ENCODE data around the gene ARFGAP3.

DNA sequence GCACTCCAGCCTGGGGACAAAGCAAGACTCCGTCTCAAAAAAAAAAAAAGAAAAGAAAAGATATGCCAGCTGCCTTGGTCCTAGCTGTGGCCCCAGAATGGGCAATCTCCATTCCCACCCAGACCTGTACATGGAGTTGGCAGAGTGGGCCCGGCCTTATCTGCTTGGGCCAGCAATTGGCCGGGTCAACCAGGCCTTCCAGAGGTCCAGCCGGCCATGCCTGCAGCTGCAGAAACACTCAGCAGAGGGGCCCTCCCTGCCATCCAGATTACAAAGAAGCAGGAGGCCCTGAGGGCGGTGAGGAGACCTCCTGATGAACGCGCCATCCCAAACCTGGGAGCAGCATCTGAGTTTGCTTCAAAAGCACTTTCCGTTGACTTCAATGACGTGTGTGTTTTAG is 26.9 kb upstream of the ARFGAP3 start:
- no peak for TF ChIP-seq FOXJ3 (CRISPR knock-in tag; IDR thresholded peaks at IDR 0.05; ENCODE audit: borderline replicate concordance)
- TF ChIP-seq, protein P1, sequence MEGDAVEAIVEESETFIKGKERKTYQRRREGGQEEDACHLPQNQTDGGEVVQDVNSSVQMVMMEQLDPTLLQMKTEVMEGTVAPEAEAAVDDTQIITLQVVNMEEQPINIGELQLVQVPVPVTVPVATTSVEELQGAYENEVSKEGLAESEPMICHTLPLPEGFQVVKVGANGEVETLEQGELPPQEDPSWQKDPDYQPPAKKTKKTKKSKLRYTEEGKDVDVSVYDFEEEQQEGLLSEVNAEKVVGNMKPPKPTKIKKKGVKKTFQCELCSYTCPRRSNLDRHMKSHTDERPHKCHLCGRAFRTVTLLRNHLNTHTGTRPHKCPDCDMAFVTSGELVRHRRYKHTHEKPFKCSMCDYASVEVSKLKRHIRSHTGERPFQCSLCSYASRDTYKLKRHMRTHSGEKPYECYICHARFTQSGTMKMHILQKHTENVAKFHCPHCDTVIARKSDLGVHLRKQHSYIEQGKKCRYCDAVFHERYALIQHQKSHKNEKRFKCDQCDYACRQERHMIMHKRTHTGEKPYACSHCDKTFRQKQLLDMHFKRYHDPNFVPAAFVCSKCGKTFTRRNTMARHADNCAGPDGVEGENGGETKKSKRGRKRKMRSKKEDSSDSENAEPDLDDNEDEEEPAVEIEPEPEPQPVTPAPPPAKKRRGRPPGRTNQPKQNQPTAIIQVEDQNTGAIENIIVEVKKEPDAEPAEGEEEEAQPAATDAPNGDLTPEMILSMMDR (IDR thresholded peaks at IDR 0.05): no peak
- no peak for TF ChIP-seq MYBL2 (CRISPR knock-in tag; IDR thresholded peaks at IDR 0.05)
- TF ChIP-seq TP53 (CRISPR knock-in tag; IDR thresholded peaks at IDR 0.05): no peak
- no peak for TF ChIP-seq RELA (CRISPR knock-in tag; IDR thresholded peaks at IDR 0.05; ENCODE audit: borderline replicate concordance)
- TF ChIP-seq, protein P2, sequence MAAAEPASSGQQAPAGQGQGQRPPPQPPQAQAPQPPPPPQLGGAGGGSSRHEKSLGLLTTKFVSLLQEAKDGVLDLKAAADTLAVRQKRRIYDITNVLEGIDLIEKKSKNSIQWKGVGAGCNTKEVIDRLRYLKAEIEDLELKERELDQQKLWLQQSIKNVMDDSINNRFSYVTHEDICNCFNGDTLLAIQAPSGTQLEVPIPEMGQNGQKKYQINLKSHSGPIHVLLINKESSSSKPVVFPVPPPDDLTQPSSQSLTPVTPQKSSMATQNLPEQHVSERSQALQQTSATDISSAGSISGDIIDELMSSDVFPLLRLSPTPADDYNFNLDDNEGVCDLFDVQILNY (CRISPR knock-in tag; IDR thresholded peaks at IDR 0.05): no peak
- TF ChIP-seq, protein P3, sequence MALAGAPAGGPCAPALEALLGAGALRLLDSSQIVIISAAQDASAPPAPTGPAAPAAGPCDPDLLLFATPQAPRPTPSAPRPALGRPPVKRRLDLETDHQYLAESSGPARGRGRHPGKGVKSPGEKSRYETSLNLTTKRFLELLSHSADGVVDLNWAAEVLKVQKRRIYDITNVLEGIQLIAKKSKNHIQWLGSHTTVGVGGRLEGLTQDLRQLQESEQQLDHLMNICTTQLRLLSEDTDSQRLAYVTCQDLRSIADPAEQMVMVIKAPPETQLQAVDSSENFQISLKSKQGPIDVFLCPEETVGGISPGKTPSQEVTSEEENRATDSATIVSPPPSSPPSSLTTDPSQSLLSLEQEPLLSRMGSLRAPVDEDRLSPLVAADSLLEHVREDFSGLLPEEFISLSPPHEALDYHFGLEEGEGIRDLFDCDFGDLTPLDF (CRISPR knock-in tag; IDR thresholded peaks at IDR 0.05): no peak
- TF ChIP-seq, protein P4, sequence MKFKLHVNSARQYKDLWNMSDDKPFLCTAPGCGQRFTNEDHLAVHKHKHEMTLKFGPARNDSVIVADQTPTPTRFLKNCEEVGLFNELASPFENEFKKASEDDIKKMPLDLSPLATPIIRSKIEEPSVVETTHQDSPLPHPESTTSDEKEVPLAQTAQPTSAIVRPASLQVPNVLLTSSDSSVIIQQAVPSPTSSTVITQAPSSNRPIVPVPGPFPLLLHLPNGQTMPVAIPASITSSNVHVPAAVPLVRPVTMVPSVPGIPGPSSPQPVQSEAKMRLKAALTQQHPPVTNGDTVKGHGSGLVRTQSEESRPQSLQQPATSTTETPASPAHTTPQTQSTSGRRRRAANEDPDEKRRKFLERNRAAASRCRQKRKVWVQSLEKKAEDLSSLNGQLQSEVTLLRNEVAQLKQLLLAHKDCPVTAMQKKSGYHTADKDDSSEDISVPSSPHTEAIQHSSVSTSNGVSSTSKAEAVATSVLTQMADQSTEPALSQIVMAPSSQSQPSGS (CRISPR knock-in tag; IDR thresholded peaks at IDR 0.05; ENCODE audit: borderline replicate concordance, low read depth): no peak

Data from WTC11 (cell line).